Esophagus muscularis mucosa (tissue), 4 donors: ENCODE results near the gene GSN.

Experiments
- CTCF ChIP-seq, 3 experiments: fragments of 200-600 bp in 2 of 3; fragments of 450-650 bp in 1 of 3; sonication (generic) in 2 of 3; IDR thresholded peaks; one replicate each; pipeline ENCODE4 v1.5.1; 2017 to 2019; ENCODE audit warnings: antibody characterized with exemption in 3 of 3, mild to moderate bottlenecking in 2 of 3, moderate library complexity in 1 of 3
- EP300 ChIP-seq: sonication (generic); formaldehyde crosslinking; IDR thresholded peaks from one replicate; pipeline ENCODE4 v1.6.1; 2017; ENCODE audit warnings: antibody characterized with exemption
- POLR2A ChIP-seq: fragments of 450-650 bp; IDR thresholded peaks from one replicate; pipeline ENCODE4 v1.6.1; 2017; ENCODE audit warnings: antibody characterized with exemption, moderate library complexity, mild to moderate bottlenecking, low read depth
- POLR2AphosphoS5 ChIP-seq, 2 donors: sonication (generic); formaldehyde crosslinking; IDR thresholded peaks; one replicate each; pipeline ENCODE4 v1.6.1; 2017; ENCODE audit warnings: antibody characterized with exemption in 2 of 2

- TF ChIP-seq CTCF (IDR thresholded peaks at IDR 0.05) = peak; percentile 24 to 46 (median 36)
- TF ChIP-seq EP300 = no peak
- peak in 1 of 2 donors; percentile 82 for TF ChIP-seq POLR2AphosphoS5 (IDR thresholded peaks at IDR 0.05)
- no peak for TF ChIP-seq POLR2A
Measured at GRCh38 chr9:121286973-121287741, 19.2 kb downstream of the GSN start.
